ENCODE results near the gene MAP3K3.

MAP3K3 gene

GRCh38 chr17:63693411-63694113 is 71.3 kb downstream of the MAP3K3 start:
- DNase-seq (ENCODE audit: low read depth, low spot score) = no peak

GRCh38 chr17:63694229-63694949 is 72.2 kb downstream of the MAP3K3 start:
- no peak for DNase-seq (ENCODE audit: low read depth, low spot score)

- DNase-seq (ENCODE audit: low read depth, low spot score) = no peak
Measured at GRCh38 chr17:63694950-63695773, 72.9 kb downstream of the MAP3K3 start.

- DNase-seq (ENCODE audit: low read depth, low spot score) = no peak
Measured at GRCh38 chr17:63695889-63696288, 73.7 kb downstream of the MAP3K3 start.

- no peak for DNase-seq (ENCODE audit: low read depth, low spot score)
Measured at GRCh38 chr17:63696381-63696961, 74.3 kb downstream of the MAP3K3 start.

- peak; percentile 68 for DNase-seq (ENCODE audit: low read depth, low spot score)
Measured at GRCh38 chr17:63697341-63698286, 75.4 kb downstream of the MAP3K3 start.

- DNase-seq (ENCODE audit: low read depth, low spot score) = no peak
Measured at GRCh38 chr17:63698381-63698885, 76.2 kb downstream of the MAP3K3 start.

- peak; percentile 63 for DNase-seq (ENCODE audit: low read depth, low spot score)
Measured at GRCh38 chr17:63698886-63699637, 76.8 kb downstream of the MAP3K3 start.

GRCh38 chr17:63699638-63700527 is 77.7 kb downstream of the MAP3K3 start, which contains the start of gene LIMD2:
Gene LIMD2 (minus strand): TSS chr17:63700125. CDS start chr17:63699298, 827 bp downstream.
- peak; percentile 62 for DNase-seq (ENCODE audit: low read depth, low spot score)

GRCh38 chr17:63700528-63701455 is 78.6 kb downstream of the MAP3K3 start:
- DNase-seq (ENCODE audit: low read depth, low spot score) = no peak

GRCh38 chr17:63701456-63701820 is 79.2 kb downstream of the MAP3K3 start:
- DNase-seq (ENCODE audit: low read depth, low spot score) = no peak

GRCh38 chr17:63701868-63702720 is 79.9 kb downstream of the MAP3K3 start:
- DNase-seq (ENCODE audit: low read depth, low spot score) = no peak

GRCh38 chr17:63702721-63703015 is 80.5 kb downstream of the MAP3K3 start:
- DNase-seq (ENCODE audit: low read depth, low spot score) = no peak

GRCh38 chr17:63703029-63703428 is 80.8 kb downstream of the MAP3K3 start:
- DNase-seq (ENCODE audit: low read depth, low spot score) = no peak

- no peak for DNase-seq (ENCODE audit: low read depth, low spot score)
Measured at GRCh38 chr17:63703556-63704258, 81.5 kb downstream of the MAP3K3 start.

GRCh38 chr17:63704259-63704576 is 82.0 kb downstream of the MAP3K3 start:
- no peak for DNase-seq (ENCODE audit: low read depth, low spot score)

All from activated CD4-positive, CD25-positive, alpha-beta regulatory T cell treated with anti-CD3 and anti-CD28 coated beads, Interleukin-2, amount 50 U/mL, for 16 hours (primary cell).